ENCODE measurements around the gene RUNX1. TPM values are rescaled to one million over a fixed set of nuclear protein-coding genes. Genes with fewer than 3 reads are reported as not detected.
A peak's percentile ranks its signal among the peaks of the same experiment; 100 is the strongest.

RUNX1 gene
- polyA plus RNA-seq, 1 donor, result 9.2 TPM

- WGBS (ENCODE audit: insufficient coverage, low lambda C conversion rate), result no CpG with 5 or more reads among the region's 4 CpGs
- Histone ChIP-seq H3K4me3 (ENCODE audit: low read length) (no peak overlapping the region), H3K36me3 (ENCODE audit: control insufficient read depth, insufficient read depth, low read length) (no peaks in the 10 kb centered on the region), H3K27ac (ENCODE audit: low read length) (no peak overlapping the region), H3K27me3 (ENCODE audit: control insufficient read depth, insufficient read depth, low read length) (no peaks in the 10 kb centered on the region), H3K4me1 (ENCODE audit: control insufficient read depth, insufficient read depth, low read length) (no peaks in the 10 kb centered on the region), H3K9me3 (ENCODE audit: control insufficient read depth, low read depth, low read length) (no peaks in the 10 kb centered on the region)
- DNase-seq, result no peak
These were observed 278.5 kb downstream of the RUNX1 start for GRCh38 chr21:34770576-34770975.

GRCh38 chr21:34768326-34768725 lies 280.8 kb downstream of the RUNX1 start:
- no peaks in the 10 kb centered on the region for H3K4me1 ChIP-seq (ENCODE audit: control insufficient read depth, insufficient read depth, low read length)
- WGBS (ENCODE audit: insufficient coverage, low lambda C conversion rate), result no CpG with 5 or more reads among the region's 3 CpGs
- no peak for DNase-seq
- no peaks in the 10 kb centered on the region for H3K27me3 ChIP-seq (ENCODE audit: control insufficient read depth, insufficient read depth, low read length)
- H3K4me3 ChIP-seq (ENCODE audit: low read length), result no peak overlapping the region
- H3K36me3 ChIP-seq (ENCODE audit: control insufficient read depth, insufficient read depth, low read length), result no peaks in the 10 kb centered on the region
- H3K9me3 ChIP-seq (ENCODE audit: control insufficient read depth, low read depth, low read length), result no peaks in the 10 kb centered on the region
- no peak overlapping the region for H3K27ac ChIP-seq (ENCODE audit: low read length)

- Histone ChIP-seq H3K27ac (ENCODE audit: low read length) (no peak overlapping the region), H3K36me3 (ENCODE audit: control insufficient read depth, insufficient read depth, low read length) (no peaks in the 10 kb centered on the region), H3K4me3 (ENCODE audit: low read length) (no peak overlapping the region), H3K27me3 (ENCODE audit: control insufficient read depth, insufficient read depth, low read length) (no peaks in the 10 kb centered on the region), H3K4me1 (ENCODE audit: control insufficient read depth, insufficient read depth, low read length) (no peaks in the 10 kb centered on the region), H3K9me3 (ENCODE audit: control insufficient read depth, low read depth, low read length) (no peaks in the 10 kb centered on the region)
- no CpG with 5 or more reads among the region's 3 CpGs for WGBS (ENCODE audit: insufficient coverage, low lambda C conversion rate)
- DNase-seq, result no peak
These were observed 282.2 kb downstream of the RUNX1 start for GRCh38 chr21:34766862-34767261.

GRCh38 chr21:34765619-34766018 lies 283.5 kb downstream of the RUNX1 start:
- H3K4me3 ChIP-seq (ENCODE audit: low read length), result no peak overlapping the region
- H3K36me3 ChIP-seq (ENCODE audit: control insufficient read depth, insufficient read depth, low read length), result no peaks in the 10 kb centered on the region
- WGBS (ENCODE audit: insufficient coverage, low lambda C conversion rate), result 100% methylated on average over 2 of the region's 4 CpGs
- H3K27me3 ChIP-seq (ENCODE audit: control insufficient read depth, insufficient read depth, low read length), result no peaks in the 10 kb centered on the region
- no peaks in the 10 kb centered on the region for H3K4me1 ChIP-seq (ENCODE audit: control insufficient read depth, insufficient read depth, low read length)
- DNase-seq, result no peak
- no peaks in the 10 kb centered on the region for H3K9me3 ChIP-seq (ENCODE audit: control insufficient read depth, low read depth, low read length)
- no peak overlapping the region for H3K27ac ChIP-seq (ENCODE audit: low read length)

GRCh38 chr21:34764715-34765284 lies 284.3 kb downstream of the RUNX1 start:
- Histone ChIP-seq H3K27ac (ENCODE audit: low read length) (no peak overlapping the region), H3K4me1 (ENCODE audit: control insufficient read depth, insufficient read depth, low read length) (no peaks in the 10 kb centered on the region), H3K36me3 (ENCODE audit: control insufficient read depth, insufficient read depth, low read length) (no peaks in the 10 kb centered on the region), H3K4me3 (ENCODE audit: low read length) (no peak overlapping the region), H3K27me3 (ENCODE audit: control insufficient read depth, insufficient read depth, low read length) (no peaks in the 10 kb centered on the region), H3K9me3 (ENCODE audit: control insufficient read depth, low read depth, low read length) (no peaks in the 10 kb centered on the region)
- 83% methylated on average over 1 of the region's 3 CpGs for WGBS (ENCODE audit: insufficient coverage, low lambda C conversion rate)
- no peak for DNase-seq

- Histone ChIP-seq H3K27ac (ENCODE audit: low read length) (no peak overlapping the region), H3K27me3 (ENCODE audit: control insufficient read depth, insufficient read depth, low read length) (no peaks in the 10 kb centered on the region), H3K9me3 (ENCODE audit: control insufficient read depth, low read depth, low read length) (no peaks in the 10 kb centered on the region), H3K4me1 (ENCODE audit: control insufficient read depth, insufficient read depth, low read length) (no peaks in the 10 kb centered on the region), H3K4me3 (ENCODE audit: low read length) (no peak overlapping the region), H3K36me3 (ENCODE audit: control insufficient read depth, insufficient read depth, low read length) (no peaks in the 10 kb centered on the region)
- WGBS (ENCODE audit: insufficient coverage, low lambda C conversion rate), result no CpG with 5 or more reads among the region's 1 CpG
- DNase-seq, result no peak
These were observed 286.3 kb downstream of the RUNX1 start for GRCh38 chr21:34762786-34763185.

GRCh38 chr21:34761758-34762330 lies 287.3 kb downstream of the RUNX1 start:
- WGBS (ENCODE audit: insufficient coverage, low lambda C conversion rate), result no CpG with 5 or more reads among the region's 2 CpGs
- H3K36me3 ChIP-seq (ENCODE audit: control insufficient read depth, insufficient read depth, low read length), result no peaks in the 10 kb centered on the region
- H3K9me3 ChIP-seq (ENCODE audit: control insufficient read depth, low read depth, low read length), result no peaks in the 10 kb centered on the region
- H3K27ac ChIP-seq (ENCODE audit: low read length), result no peak overlapping the region
- no peak for DNase-seq
- no peaks in the 10 kb centered on the region for H3K27me3 ChIP-seq (ENCODE audit: control insufficient read depth, insufficient read depth, low read length)
- H3K4me1 ChIP-seq (ENCODE audit: control insufficient read depth, insufficient read depth, low read length), result no peaks in the 10 kb centered on the region
- no peak overlapping the region for H3K4me3 ChIP-seq (ENCODE audit: low read length)

GRCh38 chr21:34754690-34755647 lies 294.1 kb downstream of the RUNX1 start:
- no peaks in the 10 kb centered on the region for H3K4me1 ChIP-seq (ENCODE audit: control insufficient read depth, insufficient read depth, low read length)

GRCh38 chr21:34748862-34749261 lies 300.2 kb downstream of the RUNX1 start:
- no peaks in the 10 kb centered on the region for H3K36me3 ChIP-seq (ENCODE audit: control insufficient read depth, insufficient read depth, low read length)
- 17% methylated on average over 2 of the region's 3 CpGs for WGBS (ENCODE audit: insufficient coverage, low lambda C conversion rate)
- no peaks in the 10 kb centered on the region for H3K9me3 ChIP-seq (ENCODE audit: control insufficient read depth, low read depth, low read length)
- no peak overlapping the region for H3K27ac ChIP-seq (ENCODE audit: low read length)
- no peaks in the 10 kb centered on the region for H3K4me1 ChIP-seq (ENCODE audit: control insufficient read depth, insufficient read depth, low read length)
- no peaks in the 10 kb centered on the region for H3K27me3 ChIP-seq (ENCODE audit: control insufficient read depth, insufficient read depth, low read length)
- no peak for DNase-seq
- no peak overlapping the region for H3K4me3 ChIP-seq (ENCODE audit: low read length)

More at GRCh38 chr21:34754690-34755647, 294.1 kb downstream of the RUNX1 start:
- Histone ChIP-seq H3K27me3 (ENCODE audit: control insufficient read depth, insufficient read depth, low read length) (no peaks in the 10 kb centered on the region), H3K9me3 (ENCODE audit: control insufficient read depth, low read depth, low read length) (no peaks in the 10 kb centered on the region), H3K36me3 (ENCODE audit: control insufficient read depth, insufficient read depth, low read length) (no peaks in the 10 kb centered on the region), H3K4me3 (ENCODE audit: low read length) (no peak overlapping the region), H3K27ac (ENCODE audit: low read length) (no peak overlapping the region)
- DNase-seq, result no peak
- WGBS (ENCODE audit: insufficient coverage, low lambda C conversion rate), result 94% methylated on average over 8 of the region's 19 CpGs

- WGBS (ENCODE audit: insufficient coverage, low lambda C conversion rate), result no CpG with 5 or more reads among the region's 21 CpGs
- peak; percentile 60 to 73 for DNase-seq
- H3K4me1 ChIP-seq (ENCODE audit: control insufficient read depth, insufficient read depth, low read length), result no peaks in the 10 kb centered on the region
- no peaks in the 10 kb centered on the region for H3K36me3 ChIP-seq (ENCODE audit: control insufficient read depth, insufficient read depth, low read length)
- no peak overlapping the region for H3K4me3 ChIP-seq (ENCODE audit: low read length)
- H3K9me3 ChIP-seq (ENCODE audit: control insufficient read depth, low read depth, low read length), result no peaks in the 10 kb centered on the region
- peaks cover 2% of the 10 kb centered on the region for H3K27me3 ChIP-seq (ENCODE audit: control insufficient read depth, insufficient read depth, low read length)
- H3K27ac ChIP-seq (ENCODE audit: low read length), result no peak overlapping the region
These were observed 303.4 kb downstream of the RUNX1 start for GRCh38 chr21:34745557-34746255.

Measured in large intestine (tissue), 3 donors.